GM18909 (cell line): Measurements from ENCODE around the gene GZMA.
"Not testable (repeated sequence)": the region's sequence is repeated elsewhere in the genome, so short reads cannot be mapped to it uniquely, and the experiment has no call there.

Experiments used
- ATAC-seq: cut with Tn5 transposase; IDR thresholded peaks from one replicate; pipeline ENCODE4 v1.9.1; 2021; ENCODE audit warnings: mild to moderate bottlenecking; ENCODE audit not compliant: unreplicated experiment, poor library complexity

The GZMA gene

DNA sequence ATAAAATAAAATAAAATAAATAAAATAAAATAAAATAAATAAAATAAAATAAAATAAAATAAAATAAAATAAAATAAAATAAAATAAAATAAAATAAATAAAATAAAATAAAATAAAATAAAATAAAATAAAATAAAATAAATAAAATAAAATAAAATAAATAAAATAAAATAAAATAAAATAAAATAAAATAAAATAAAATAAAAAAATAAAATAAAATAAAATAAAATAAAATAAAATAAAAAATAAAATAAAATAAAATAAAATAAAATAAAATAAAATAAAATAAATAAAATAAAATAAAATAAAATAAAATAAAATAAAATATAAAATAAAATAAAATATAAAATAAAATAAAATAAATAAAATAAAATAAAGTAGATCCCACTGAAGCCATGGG lies 3.5 kb downstream of the GZMA start:
- not testable (repeated sequence) for ATAC-seq

DNA sequence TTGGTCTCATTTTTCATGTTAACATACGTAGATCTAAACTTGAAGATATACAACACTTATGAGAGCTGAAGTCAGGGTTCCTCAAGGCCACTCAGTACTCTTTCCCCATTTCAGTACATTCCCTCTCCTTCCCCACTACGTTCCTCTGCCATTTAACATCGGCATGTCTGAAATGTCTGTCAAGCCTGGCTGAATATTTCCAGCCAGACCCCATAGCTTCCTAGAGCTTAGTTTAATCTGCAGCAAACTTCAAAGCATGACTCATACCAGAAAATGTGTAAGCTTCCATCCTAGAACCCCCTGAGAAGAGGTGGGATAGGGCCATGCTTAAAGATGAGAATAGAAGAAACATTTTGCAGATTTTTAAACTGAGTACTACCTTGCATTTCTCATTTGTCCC lies 6.2 kb downstream of the GZMA start:
- ATAC-seq: no peak

DNA sequence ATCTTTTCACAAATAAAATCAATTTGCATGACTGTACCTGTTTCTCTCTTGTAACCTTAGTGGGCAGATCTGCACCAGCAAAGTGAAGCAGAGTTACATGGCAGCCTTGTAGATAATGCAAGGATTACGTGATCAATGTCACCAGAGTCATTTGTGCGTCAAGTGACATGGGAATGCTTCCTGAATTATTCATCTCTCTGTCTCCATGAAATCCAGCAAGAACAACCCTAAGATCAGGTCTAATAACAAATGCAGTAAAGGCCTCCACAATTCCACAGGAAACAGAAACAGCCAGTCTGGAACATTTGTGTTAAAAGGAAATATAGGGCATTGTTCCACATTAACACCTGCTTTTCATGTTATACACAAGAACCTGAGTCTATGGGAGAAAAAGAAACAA lies 7.8 kb downstream of the GZMA start:
- ATAC-seq: no peak

GRCh38 chr5:55113327-55113726 lies 10.9 kb downstream of the GZMA start:
- no peak for ATAC-seq

- no peak for ATAC-seq
Measured at GRCh38 chr5:55114061-55114460, 11.6 kb downstream of the GZMA start.

DNA sequence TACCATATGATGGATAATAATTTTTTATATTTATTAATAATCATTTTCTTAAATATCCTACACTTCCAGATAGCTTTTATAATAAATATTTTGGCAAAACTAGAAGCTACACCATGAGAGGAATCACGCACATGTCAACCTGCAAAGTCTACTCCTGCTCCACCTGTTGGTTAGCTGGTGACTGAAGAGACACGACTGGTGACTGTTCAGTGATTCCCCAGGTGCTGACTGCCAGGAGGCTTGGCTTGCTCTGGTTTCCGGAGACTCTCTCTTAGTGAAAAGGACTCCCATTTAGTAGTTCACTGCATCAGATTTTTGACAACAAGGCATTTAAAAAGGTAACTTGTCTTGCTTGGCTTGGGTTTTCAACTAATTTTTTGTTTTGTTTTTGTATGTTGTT lies 20.9 kb downstream of the GZMA start:
- no peak for ATAC-seq

GRCh38 chr5:55134053-55134722 lies 31.7 kb downstream of the GZMA start:
- no peak for ATAC-seq

DNA sequence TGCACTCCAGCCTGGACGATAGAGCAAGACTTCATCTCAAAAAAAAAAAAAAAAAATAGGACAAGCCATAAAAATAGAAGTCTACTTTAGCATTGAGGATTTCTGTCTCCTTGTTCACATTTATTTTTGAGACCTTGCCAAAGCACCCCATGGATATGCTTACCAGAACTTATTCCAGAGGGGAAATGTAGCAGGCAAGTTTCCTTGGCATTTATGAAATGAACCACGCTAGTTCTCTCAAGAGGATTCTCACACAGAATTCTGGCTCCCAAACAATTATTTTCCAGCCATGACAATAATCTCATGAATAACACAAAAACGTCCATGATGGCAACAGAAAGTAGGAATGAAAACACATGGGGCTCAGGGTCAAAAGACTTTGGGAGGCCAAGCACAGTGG lies 34.1 kb downstream of the GZMA start:
- no peak for ATAC-seq

DNA sequence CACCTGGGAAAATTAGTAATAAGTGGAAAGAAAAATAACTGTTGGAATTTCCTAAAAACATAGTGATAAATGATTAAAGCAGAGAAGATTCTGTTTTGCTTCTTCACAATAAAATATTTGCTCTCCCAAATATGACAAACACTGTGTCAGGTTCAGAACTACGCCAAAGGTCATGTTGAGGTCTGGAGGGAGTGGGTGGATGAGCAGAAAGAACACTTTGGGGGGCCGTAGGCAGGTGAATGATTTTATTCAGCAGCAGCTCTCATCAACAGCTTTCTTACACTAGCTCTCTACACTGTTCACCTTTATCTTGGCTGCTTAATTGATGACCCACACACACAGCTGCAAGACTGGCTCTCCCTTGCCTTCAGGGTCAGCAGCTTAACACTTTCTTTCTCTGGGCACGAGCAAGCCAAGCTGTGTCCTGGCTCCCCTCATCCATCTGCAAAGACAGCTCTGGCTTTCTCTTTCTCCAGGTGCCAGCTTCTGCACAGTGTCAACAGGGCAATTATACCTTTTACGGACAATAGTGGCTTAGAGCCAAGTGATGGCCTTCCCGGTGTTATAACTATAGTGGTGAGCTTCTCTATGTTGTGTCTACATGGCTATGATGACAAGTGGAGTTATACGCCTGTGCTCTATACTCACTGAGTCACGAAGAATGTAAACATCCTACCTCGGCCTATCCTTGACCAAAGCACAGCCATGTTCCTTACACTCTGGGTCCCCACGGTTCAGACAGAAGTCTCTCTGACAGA lies 38.6 kb downstream of the GZMA start:
- ATAC-seq: no peak

DNA sequence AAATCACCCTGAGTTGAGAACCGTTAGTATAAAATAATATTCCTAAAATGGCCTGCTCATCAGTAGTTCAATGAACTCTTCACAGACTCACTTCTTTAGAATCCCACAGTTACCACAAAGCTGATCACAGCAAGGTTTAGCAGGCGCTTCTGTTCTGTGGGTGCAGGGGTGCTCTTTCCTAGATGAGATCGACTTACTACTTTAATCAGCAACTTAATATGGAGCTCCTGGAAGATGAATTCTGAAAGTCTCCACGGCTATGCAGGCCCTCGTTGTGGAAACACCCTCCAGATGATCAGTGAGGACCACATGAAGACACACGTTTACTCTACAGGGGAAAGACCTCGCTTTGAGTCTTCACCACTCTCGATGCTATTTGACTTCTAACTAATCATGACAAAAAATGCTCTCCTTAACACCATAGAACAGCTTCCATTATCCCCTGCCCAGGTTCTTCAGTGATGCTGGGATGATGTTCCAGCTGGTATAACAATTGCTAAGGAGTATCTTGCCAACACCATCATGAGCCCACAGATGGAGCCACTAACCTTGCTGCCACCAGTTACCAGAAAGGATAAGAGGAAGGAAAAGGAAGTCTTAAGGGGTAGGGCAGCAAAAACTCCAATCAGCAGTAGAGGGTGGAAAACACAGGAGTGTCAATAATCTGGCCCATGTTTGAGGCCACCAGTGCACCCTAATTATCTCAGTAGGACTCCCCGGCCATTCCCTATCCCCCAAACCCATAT lies 39.7 kb downstream of the GZMA start:
- ATAC-seq: no peak

- no peak for ATAC-seq
Measured at GRCh38 chr5:55143624-55144023, 41.2 kb downstream of the GZMA start.

DNA sequence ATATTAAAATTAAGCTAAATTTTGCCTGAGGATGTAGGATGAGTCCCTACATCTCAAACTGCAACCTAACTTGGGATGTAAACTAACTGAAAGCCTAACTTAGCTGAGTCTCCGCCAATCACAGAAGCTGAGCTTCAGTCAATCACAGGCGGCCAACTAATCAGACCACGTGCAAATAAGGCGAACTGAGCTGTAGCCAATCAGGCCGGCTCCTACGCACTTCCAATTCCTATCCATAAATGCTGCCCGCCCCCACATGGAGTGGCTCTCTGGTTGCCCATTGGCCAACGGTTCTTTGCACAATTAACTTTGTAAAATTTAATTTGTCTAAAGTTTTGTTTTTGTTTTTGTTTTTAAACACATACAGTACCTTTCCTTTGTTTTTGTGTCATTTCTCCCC lies 43.6 kb downstream of the GZMA start:
- ATAC-seq: no peak

DNA sequence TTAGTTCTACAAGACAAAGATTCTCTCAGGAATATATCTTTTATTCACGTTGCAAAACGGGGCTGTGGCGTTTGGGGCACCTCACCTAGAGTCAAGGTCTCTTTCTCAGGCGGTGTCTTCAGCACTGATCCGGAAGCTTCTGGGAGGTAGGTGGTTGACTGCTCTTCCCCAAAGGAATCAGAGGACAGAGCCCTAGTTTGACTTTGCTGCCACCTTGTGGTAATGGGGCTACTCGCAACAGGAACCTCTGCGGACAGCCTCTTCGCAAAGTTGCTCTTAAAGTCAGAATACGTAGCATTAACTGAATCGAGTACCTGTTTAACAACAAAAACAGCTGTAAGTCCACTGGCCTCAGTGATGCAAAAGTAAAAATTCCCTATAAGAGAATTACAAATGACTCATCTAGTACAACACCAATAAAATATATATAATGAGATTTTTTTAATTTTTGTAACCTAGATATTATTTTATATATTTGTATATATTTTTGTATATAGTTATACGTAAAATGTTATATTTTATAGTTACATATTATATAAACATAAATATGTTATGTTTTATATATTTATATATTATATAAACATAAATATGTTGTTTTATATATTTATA lies 44.2 kb downstream of the GZMA start:
- peak; percentile 90 for ATAC-seq

DNA sequence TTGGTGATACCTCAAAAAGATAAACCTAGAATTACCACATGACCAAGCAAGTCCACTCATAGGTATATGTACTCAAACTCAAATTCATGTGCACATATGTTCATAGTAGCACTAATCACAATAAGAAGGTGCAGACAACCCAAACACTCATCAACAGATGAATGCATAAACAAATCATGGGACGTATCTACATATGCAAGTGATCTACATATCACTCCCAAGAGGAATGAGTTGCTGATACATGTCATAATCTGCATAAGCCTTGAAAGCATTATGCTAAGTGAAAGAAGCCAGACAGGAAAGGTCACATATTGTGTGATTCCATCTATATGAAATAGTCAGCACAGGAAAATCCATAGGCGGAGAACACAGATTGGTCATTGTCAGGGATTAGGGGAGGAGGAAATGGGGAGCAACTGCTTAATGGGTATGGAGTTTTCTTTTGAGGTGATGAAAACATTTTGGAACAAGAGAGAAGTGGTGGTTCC lies 46.9 kb downstream of the GZMA start:
- ATAC-seq: no peak

- ATAC-seq: no peak
Measured at GRCh38 chr5:55151923-55152842, 49.7 kb downstream of the GZMA start.

DNA sequence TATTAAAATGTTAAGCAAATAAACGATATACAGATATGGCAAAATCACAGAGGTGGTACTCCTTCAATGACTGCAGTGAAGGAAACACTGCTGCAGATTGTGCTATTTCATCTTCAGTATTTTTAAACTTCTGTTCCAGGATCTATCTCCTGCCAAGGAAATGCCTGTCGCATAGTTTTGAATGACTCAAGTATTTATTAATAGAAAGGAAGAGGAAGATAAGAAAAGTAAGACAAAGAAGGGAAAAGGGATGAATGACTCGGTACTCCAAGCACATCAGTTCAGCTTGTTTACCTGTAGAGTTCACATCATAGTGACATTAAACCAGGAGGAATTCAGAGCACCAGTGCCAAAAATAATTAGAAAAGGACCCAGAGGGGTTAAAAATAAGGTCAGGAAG lies 52.4 kb downstream of the GZMA start:
- ATAC-seq: no peak
